ENCODE measurements around the gene ZBTB20. TPM values are rescaled to one million over a fixed set of nuclear protein-coding genes. Genes with fewer than 3 reads are reported as not detected.

Gene ZBTB20
- total RNA-seq (2013; cell fraction: nucleolus; rRNA removed): 85.2 and 93.8 TPM in 2 replicates
- total RNA-seq (2014; rRNA removed) (4.1 and 5.4 TPM in 2 replicates), total RNA-seq (2014; rRNA removed; fragmentation: Illumina TruSeq; extraction: Trizol) (5.5 and 6.1 TPM in 2 replicates), total RNA-seq (2021) (4.2 and 4.8 TPM in 2 replicates), polyA plus RNA-seq (2011; rRNA removed) (0.63 and 0.72 TPM in 2 replicates), polyA plus RNA-seq (2014; fragmentation: Illumina TruSeq; extraction: Trizol) (0.40 and 1.0 TPM in 2 replicates), polyA plus RNA-seq (2014; fragmentation: Nextera tagmentation; extraction: Ambion mirVana) (1 to 10 TPM in 1 of 2 experiments, under 1 TPM in 1; 0.20 to 1.2 TPM), polyA plus RNA-seq (2014; rRNA removed) (0.34 and 0.38 TPM in 2 replicates), polyA plus RNA-seq (2016; fragmentation: Nextera tagmentation; extraction: Ambion mirVana) (1 to 10 TPM; 3.1 to 5.1 TPM), polyA minus RNA-seq (2011; rRNA and poly(A)+ RNA removed) (10.5 and 12.6 TPM in 2 replicates), Bru-seq, nascent RNA (percentile 70 among the genes with signal in this experiment), BruChase-seq, experiment 1, labeled RNA remaining after a 6-hour chase (percentile 50 among the genes with signal in this experiment), BruChase-seq, experiment 2, labeled RNA remaining after a 2-hour chase (percentile 61 among the genes with signal in this experiment)
- 0.58 TPM for polyA plus RNA-seq (2011; ENCODE audit: low read depth)
- 0.17 and 0.30 TPM in 2 replicates for polyA plus RNA-seq (2011; cell fraction: cytosol; rRNA removed)
- 2.3 and 2.7 TPM in 2 replicates for polyA plus RNA-seq (2011; cell fraction: nucleus; rRNA removed)
- polyA plus RNA-seq (2012): 1.4 and 1.6 TPM in 2 replicates
- polyA minus RNA-seq (2011; cell fraction: cytosol; rRNA and poly(A)+ RNA removed): 0.73 and 2.1 TPM in 2 replicates
- 14.6 and 25.3 TPM in 2 replicates for polyA minus RNA-seq (2011; cell fraction: nucleus; rRNA and poly(A)+ RNA removed)
- long read RNA-seq, experiment 1, partial matches to known transcripts: 0 of 1 reads
- long read RNA-seq, experiment 1, other reads (novel, unspliced or antisense): 1 of 1 reads
- long read RNA-seq, experiment 2, partial matches to known transcripts: 0 of 10 reads
- long read RNA-seq, experiment 2, other reads (novel, unspliced or antisense): 10 of 10 reads

- intact Hi-C loops (cut with micrococcal nuclease; ENCODE audit: unreplicated experiment) (loop anchor here (2.0 kb wide), 1 partner anchor 512 kb away; no protein-coding TSS in a partner anchor), in situ Hi-C loops (cut with MboI) (no loop called here)
- no TSS peak for BruUV-seq (replicated peaks)
- FAIRE-seq (no peak), ATAC-seq (peak; percentile 39), DNase-seq (ENCODE audit: low read depth, low spot score) (no peak)
- Histone ChIP-seq H3K4me3 (peak within 1 kb of the TSS; percentile 88), H4K20me1 (ENCODE audit: control insufficient read depth, insufficient read depth) (no peaks in the 10 kb centered on the region), H3K27me3 (replicated peaks in 1 of 2; ENCODE audit: control insufficient read depth in 2 of 2, insufficient read depth in 2 of 2, low read length in 1 of 2) (no peaks in the 10 kb centered on the region), H3K4me2 (ENCODE audit: control insufficient read depth, insufficient read depth) (peak within 1 kb of the TSS; percentile 76), H2AFZ (ENCODE audit: control insufficient read depth, low read depth, low read length) (peak within 1 kb of the TSS; percentile 86), H3K4me1 (ENCODE audit: control insufficient read depth, insufficient read depth, low read length) (no peaks in the 10 kb centered on the region), H3K9ac (ENCODE audit: control insufficient read depth, insufficient read depth, low read length) (peak within 1 kb of the TSS; percentile 85), H3K36me3 (ENCODE audit: control insufficient read depth in 2 of 2, insufficient read depth in 2 of 2, low read length in 1 of 2) (no peaks in the 10 kb centered on the region), H3K27ac (ENCODE audit: control insufficient read depth, insufficient read depth) (peak within 1 kb of the TSS; percentile 84), H3K79me2 (ENCODE audit: control insufficient read depth, insufficient read depth, low read length) (peaks cover 2% of the 10 kb centered on the region), H3K9me3 (replicated peaks; ENCODE audit: control insufficient read depth, insufficient read depth, low read length) (no peaks in the 10 kb centered on the region)
- ChIA-PET POLR2A (interaction anchor here (0.6 kb wide), 2 partner anchors 804 to 1306 kb away, joined by 3 to 4 read pairs; no protein-coding TSS in a partner anchor), SMC1A (ENCODE audit: uncharacterized antibody, unreplicated experiment) (interaction anchor here (1.0 to 2.0 kb wide), 9 partner anchors 11 to 107 kb away, joined by 3 to 14 read pairs (median 4); no protein-coding TSS in a partner anchor), CTCF (interaction anchor here (0.6 to 2.2 kb wide), 8 partner anchors 17 to 60 kb away, joined by 3 to 9 read pairs (median 3); no protein-coding TSS in a partner anchor), RAD21 (ENCODE audit: unreplicated experiment) (interaction anchor here (0.6 to 1.8 kb wide), 5 partner anchors 12 to 52 kb away, joined by 3 to 7 read pairs (median 4); no protein-coding TSS in a partner anchor)
- 1% methylated on average over 21 of the region's 72 CpGs for WGBS (ENCODE audit: insufficient coverage, insufficient replicate concordance, low lambda C conversion rate, missing lambda C conversion rate)
- TF ChIP-seq RELB (IDR thresholded peaks at IDR 0.05; ENCODE audit: low read depth) (0 out of 2 replicates have a peak, but pooled peaks have one; percentile 13), BACH1 (IDR thresholded peaks at IDR 0.05; ENCODE audit: borderline replicate concordance) (peak; percentile 55; the same call in 1 of the 2 replicates), POU2F2 (IDR thresholded peaks at IDR 0.05; ENCODE audit: borderline replicate concordance, low read depth, low read length) (0 out of 3 replicates have a peak, but pooled peaks have one; percentile 13), POLR2A (IDR thresholded peaks at IDR 0.05; ENCODE audit: low read depth, low read length) (peak; percentile 69), IRF5 (IDR thresholded peaks at IDR 0.05; ENCODE audit: borderline replicate concordance) (no peak), ESRRA (IDR thresholded peaks at IDR 0.05; ENCODE audit: low read length) (no peak), DPF2 (IDR thresholded peaks at IDR 0.05) (0 out of 2 replicates have a peak, but pooled peaks have one; percentile 32), ZNF687 (IDR thresholded peaks at IDR 0.05) (no peak), TAF1 (IDR thresholded peaks at IDR 0.05; ENCODE audit: borderline replicate concordance, low read depth, low read length) (peak; percentile 80; the same call in 1 of the 2 replicates), ZNF622 (IDR thresholded peaks at IDR 0.05) (no peak)
Observed at GRCh38 chr3:115146418-115147328, at the start of gene ZBTB20. ZBTB20 (minus strand) TSS chr3:115147288.
